Endothelial cell of hepatic sinusoid (primary cell): ENCODE data around the gene TNP1.

Experiments used
- in situ Hi-C: cut with HindIII; loops from 2 replicates; pipeline ENCODE4 v1.10.0; 2017; ENCODE audit warnings: low sequenced_read_pairs

The TNP1 gene

GRCh38 chr2:216849987-216850386 lies 9.9 kb downstream of the TNP1 start:
- in situ Hi-C loops = no loop called here

DNA sequence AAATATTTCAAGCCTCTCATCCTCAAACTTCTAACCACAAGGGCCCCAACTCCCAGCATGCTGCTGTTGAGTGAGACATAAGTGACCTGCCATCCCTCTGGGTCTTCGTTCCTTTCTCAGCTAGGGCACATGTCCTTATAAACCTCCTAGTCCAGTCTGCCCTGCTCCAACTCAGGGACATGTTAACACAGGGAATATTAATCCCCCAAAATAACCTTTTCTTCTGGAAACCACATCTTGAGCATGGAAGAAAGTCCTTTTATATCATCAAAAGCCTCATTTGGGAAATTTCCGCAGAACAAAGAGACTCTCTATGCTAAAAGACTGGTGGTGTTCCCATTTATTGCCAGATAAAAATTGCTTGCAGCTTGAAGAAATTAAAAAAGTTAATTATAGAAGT lies 14.4 kb downstream of the TNP1 start:
- in situ Hi-C loops = no loop called here

- in situ Hi-C loops = no loop called here
These were observed 17.2 kb downstream of the TNP1 start for GRCh38 chr2:216842636-216843035.

DNA sequence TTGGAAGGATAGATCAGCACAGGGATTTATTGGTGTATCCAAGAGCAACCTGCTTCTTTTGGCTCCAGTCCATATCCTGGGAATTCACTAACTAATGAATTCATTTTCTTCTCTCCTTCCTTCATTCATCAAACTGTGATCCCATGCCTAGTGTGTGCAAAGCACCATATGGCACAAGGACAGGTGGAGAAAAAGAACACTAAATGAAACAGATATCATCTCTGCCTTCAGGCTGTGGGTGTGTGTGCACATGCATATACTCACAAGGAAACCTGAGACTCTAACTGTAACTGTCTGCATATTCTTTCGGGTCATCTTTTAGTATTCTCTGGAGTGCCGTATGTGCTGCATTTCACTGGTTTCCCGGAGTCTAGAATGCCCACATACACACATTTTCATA lies 20.2 kb downstream of the TNP1 start:
- in situ Hi-C loops = no loop called here

DNA sequence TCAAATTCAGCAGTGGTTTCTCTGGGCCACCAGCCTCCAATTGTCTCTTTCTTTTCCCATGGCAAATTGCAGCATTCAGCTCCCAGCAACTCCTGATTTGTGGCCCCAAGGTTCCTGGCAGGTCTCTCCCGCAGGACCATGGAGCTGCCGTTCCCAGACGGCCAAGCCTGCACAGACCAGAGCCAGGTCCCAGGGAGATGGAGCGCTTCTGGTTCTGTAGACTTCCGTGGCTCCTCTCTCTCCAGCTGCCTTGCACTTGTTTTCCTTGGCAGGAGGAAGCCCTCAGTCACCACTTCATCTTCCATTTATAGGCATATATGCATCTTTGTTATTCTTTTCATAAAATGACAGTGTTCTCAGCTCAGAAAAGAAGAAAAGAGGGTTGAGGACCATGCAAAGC lies 21.7 kb downstream of the TNP1 start:
- in situ Hi-C loops = no loop called here

DNA sequence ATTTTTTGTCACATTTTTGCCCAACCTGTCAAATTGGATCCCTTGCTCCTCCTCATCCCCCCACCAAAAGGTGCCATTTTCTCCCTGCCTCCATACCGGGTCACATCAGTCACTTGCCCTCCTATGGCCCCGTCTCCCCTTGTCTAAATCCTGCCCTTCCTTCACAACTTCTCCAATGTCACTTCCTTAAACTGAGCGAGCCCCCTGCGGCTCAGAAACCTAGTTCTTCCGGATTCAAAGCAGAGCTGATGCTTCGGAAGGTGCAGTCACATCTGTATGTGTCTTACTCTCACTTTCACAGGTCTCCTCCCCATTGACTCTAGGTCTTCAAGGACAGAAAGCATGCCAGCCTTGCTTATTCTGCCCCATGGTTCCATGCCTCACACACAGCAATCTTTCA lies 22.1 kb downstream of the TNP1 start:
- in situ Hi-C loops = no loop called here

- in situ Hi-C loops = no loop called here
These were observed 26.8 kb downstream of the TNP1 start for GRCh38 chr2:216833061-216833460.

GRCh38 chr2:216830346-216830745 lies 29.5 kb downstream of the TNP1 start:
- in situ Hi-C loops = no loop called here

GRCh38 chr2:216829533-216829932 lies 30.3 kb downstream of the TNP1 start:
- in situ Hi-C loops = no loop called here

DNA sequence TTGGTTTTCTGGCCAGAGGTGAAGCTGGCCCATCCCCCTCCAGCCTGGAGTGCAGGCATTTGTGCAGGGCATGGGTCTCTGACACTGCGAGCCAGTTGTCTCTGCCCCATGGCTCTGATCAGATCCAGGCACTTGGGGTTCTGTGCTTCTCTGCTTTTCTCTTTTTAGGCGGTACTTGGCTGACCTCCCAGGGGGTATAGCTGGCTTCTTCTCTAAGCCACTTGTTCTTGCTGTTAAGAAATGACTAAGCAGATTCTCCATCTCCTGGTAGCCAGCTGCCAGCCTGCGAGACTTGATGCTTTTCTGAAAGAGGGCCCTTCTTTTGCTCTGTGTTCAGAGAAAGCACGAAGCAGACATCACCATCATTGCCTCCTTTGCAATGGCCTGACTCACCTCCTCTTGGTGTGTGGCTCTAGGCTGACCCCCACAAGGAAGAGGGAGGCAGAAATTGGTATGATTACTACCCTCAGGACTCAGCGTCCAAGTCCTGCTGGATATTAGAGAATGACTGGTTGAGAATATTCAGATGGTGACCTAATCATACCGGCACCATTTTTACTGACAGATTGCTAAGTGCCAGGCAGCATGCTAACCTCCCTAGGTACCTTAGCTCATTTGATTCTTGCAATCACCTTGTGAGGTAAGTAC lies 32.7 kb downstream of the TNP1 start:
- in situ Hi-C loops = no loop called here

GRCh38 chr2:216822470-216822869 lies 37.4 kb downstream of the TNP1 start:
- in situ Hi-C loops = no loop called here

DNA sequence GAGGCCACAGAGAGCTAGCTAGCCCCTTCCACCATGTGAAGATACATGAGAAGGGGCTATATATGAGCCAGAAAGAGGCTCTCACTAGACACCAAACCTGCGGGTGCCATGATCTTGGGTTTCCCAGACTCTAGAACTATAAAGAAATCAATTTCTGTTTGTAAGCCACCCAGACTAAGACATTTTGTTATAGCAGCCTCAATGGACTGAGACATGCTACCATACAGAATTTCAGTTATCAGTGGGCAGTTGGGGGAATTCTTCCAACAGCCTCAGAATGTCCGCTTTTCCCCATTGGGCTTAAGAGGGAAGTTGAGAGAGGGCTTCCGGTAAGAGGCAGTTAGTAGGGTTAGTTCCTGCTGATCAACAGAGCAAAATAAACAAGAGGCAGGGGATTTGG lies 39.2 kb downstream of the TNP1 start:
- in situ Hi-C loops = no loop called here

DNA sequence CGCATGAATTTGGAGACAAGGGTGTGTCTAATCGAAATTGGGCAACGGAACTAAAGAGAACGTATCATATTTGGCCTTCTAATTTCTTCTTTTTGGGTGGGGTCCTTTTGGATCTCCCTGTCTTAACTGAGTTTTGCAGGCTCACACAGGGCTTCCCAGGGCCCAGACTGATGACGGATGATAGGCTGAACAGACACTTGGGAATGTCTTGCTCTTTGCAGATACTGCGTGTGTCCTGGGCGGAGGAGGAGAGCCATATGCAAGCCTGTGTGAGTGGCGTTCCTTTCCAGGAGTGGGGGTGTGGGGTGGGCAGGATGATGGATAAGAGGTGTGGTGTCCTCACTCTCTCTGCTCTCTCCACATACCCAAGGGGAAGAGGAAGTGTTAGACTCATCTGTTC lies 40.1 kb downstream of the TNP1 start:
- in situ Hi-C loops = no loop called here

- in situ Hi-C loops = no loop called here
These were observed 40.8 kb downstream of the TNP1 start for GRCh38 chr2:216819055-216819454.

DNA sequence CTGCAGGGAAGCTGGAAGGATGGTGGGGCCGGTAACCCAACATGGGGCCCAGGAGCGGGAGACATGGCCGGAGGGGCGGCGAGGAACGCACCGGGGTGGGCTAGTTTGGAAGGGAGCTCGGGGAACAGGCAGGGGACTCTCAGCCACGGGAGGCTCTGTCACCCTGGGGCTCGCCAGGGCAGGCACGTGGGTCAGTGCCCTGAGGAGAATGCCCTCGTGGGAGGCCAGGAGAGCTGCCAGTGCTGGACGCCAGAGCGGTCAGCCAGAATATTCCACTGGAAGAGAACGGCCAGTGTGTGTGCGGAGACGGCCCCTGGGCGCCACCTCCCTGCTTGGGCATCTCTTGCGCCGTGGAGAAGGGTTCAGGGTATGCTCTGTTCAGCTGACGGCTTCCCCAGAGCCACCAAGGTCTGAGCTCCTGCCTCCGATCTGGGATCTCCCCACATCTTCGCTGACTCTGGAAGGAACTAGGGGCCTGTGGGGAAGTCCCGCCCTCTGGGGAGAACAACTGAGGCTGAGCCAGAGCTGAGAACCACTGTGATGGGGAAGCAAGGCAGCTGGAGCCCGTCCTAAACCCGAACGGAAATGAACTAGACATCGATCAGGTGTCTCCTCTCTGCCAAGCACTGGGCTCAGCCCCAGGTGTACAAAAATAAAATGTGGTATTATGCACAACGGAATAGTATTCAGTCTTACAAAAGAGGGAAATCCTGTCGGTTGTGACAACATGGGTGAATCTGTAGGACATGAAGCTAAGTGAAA lies 49.3 kb downstream of the TNP1 start:
- in situ Hi-C loops = no loop called here
